ENCODE results near the gene STK38. TPM values are rescaled to one million over a fixed set of nuclear protein-coding genes. Genes with fewer than 3 reads are reported as not detected.

STK38 gene
- total RNA-seq, 1 donor from 2014 or later, result 39.7 TPM

- DNase-seq (ENCODE audit: low spot score) (no peak), ATAC-seq (no peak)
- intact Hi-C loops (cut with DNase I), result no loop called here
Measured at GRCh38 chr6:36571122-36572043, 24.1 kb upstream of the STK38 start.

- ATAC-seq (no peak), DNase-seq (ENCODE audit: low spot score) (no peak)
- intact Hi-C loops (cut with DNase I), result no loop called here
Measured at GRCh38 chr6:36570264-36570663, 23.0 kb upstream of the STK38 start.

GRCh38 chr6:36566418-36566905 is 19.2 kb upstream of the STK38 start:
- intact Hi-C loops (cut with DNase I), result no loop called here
- no peak for ATAC-seq
- no peak for DNase-seq (ENCODE audit: low spot score)

GRCh38 chr6:36563928-36564284 is 16.6 kb upstream of the STK38 start:
- intact Hi-C loops (cut with DNase I), result no loop called here
- DNase-seq (ENCODE audit: low spot score), result peak; percentile 7
- ATAC-seq, result no peak

GRCh38 chr6:36563237-36563927 is 16.1 kb upstream of the STK38 start:
- ATAC-seq, result no peak
- intact Hi-C loops (cut with DNase I), result no loop called here
- peak; percentile 15 for DNase-seq (ENCODE audit: low spot score)

GRCh38 chr6:36560822-36561221 is 13.5 kb upstream of the STK38 start:
- no peak for DNase-seq (ENCODE audit: low spot score)
- intact Hi-C loops (cut with DNase I), result no loop called here
- no peak for ATAC-seq

GRCh38 chr6:36559011-36559793 is 11.9 kb upstream of the STK38 start:
- ATAC-seq, result no peak
- DNase-seq (ENCODE audit: low spot score), result no peak
- intact Hi-C loops (cut with DNase I), result no loop called here

GRCh38 chr6:36556281-36556680 is 9.0 kb upstream of the STK38 start:
- intact Hi-C loops (cut with DNase I), result no loop called here
- no peak for ATAC-seq

GRCh38 chr6:36555750-36556252 is 8.5 kb upstream of the STK38 start:
- DNase-seq (ENCODE audit: low spot score) (no peak), ATAC-seq (no peak)
- intact Hi-C loops (cut with DNase I), result no loop called here

More at GRCh38 chr6:36556281-36556680, 9.0 kb upstream of the STK38 start:
- DNase-seq (ENCODE audit: low spot score), result no peak

- intact Hi-C loops (cut with DNase I), result no loop called here
- ATAC-seq, result no peak
Measured at GRCh38 chr6:36550473-36551000, 3.3 kb upstream of the STK38 start.

GRCh38 chr6:36548401-36548743 is 1.1 kb upstream of the STK38 start:
- DNase-seq (ENCODE audit: low spot score), result no peak
- intact Hi-C loops (cut with DNase I), result no loop called here

More at GRCh38 chr6:36550473-36551000, 3.3 kb upstream of the STK38 start:
- DNase-seq (ENCODE audit: low spot score), result no peak

GRCh38 chr6:36547646-36548400 is 544 bp upstream of the STK38 start:
- intact Hi-C loops (cut with DNase I), result no loop called here
- peak; percentile 5 for ATAC-seq
- no peak for DNase-seq (ENCODE audit: low spot score)

More at GRCh38 chr6:36548401-36548743, 1.1 kb upstream of the STK38 start:
- ATAC-seq, result no peak

- ATAC-seq, result peak; percentile 45
- intact Hi-C loops (cut with DNase I), result no loop called here
- no peak for DNase-seq (ENCODE audit: low spot score)
Measured at GRCh38 chr6:36546308-36546919, 865 bp downstream of the STK38 start.

- intact Hi-C loops (cut with DNase I), result no loop called here
- no peak for ATAC-seq
- no peak for DNase-seq (ENCODE audit: low spot score)
Measured at GRCh38 chr6:36545767-36546307, 1.4 kb downstream of the STK38 start.

GRCh38 chr6:36544228-36544627 is 3.1 kb downstream of the STK38 start:
- DNase-seq (ENCODE audit: low spot score) (no peak), ATAC-seq (no peak)
- intact Hi-C loops (cut with DNase I), result no loop called here

GRCh38 chr6:36542041-36542440 is 5.2 kb downstream of the STK38 start:
- intact Hi-C loops (cut with DNase I), result no loop called here
- no peak for ATAC-seq
- DNase-seq (ENCODE audit: low spot score), result no peak

GRCh38 chr6:36539814-36540568 is 7.3 kb downstream of the STK38 start:
- ATAC-seq, result no peak
- intact Hi-C loops (cut with DNase I), result no loop called here
- DNase-seq (ENCODE audit: low spot score), result no peak

Data from sciatic nerve (tissue), 2 donors.